HG03103 (cell line): ENCODE results near the gene HOXA7.

Experiments
- ATAC-seq: cut with Tn5 transposase; IDR thresholded peaks from one replicate; pipeline ENCODE4 v1.9.1; 2021; ENCODE audit warnings: low read depth; ENCODE audit not compliant: unreplicated experiment

The HOXA7 gene

DNA sequence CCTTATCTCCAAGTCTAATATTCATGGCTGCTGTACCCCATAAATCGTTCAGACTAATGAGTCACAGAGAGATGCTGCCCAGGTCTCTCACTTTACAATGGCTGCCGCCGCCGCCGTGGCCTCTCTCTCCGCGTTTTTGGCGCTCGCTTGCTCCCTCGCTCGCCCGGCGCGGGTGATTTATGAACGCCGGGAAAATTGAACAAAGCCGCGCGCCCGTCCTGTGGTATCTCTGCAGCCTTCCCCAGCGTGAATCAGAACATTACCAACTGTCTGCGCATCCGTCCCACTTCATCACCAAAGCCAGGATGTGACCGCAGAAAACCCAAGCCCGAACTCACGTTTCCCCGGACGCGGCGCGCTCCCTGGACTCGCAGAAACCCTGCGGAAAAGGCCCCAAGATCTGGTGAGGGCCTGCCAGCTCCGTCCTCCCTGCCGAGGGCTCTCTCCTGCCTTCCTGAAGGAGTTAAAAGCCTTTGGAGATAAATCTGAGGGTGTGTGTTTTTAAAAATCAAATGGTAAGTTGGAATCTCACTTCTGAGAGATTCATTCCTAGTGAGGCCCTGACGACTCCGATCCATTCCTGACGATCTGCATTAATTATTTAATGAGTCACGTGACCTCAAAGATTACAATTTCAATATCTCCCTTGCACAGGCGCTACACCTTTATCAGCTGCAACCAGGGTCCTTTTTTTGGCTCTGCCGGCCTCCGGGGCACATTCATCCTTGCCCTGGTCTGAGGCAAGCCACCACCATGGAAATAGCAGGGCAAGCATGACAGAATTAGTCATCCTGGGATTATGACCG lies 32.2 kb downstream of the HOXA7 start:
- ATAC-seq, result no peak

- ATAC-seq, result no peak
Measured at GRCh38 chr7:27123477-27124053, 32.9 kb downstream of the HOXA7 start.

- ATAC-seq, result no peak
Measured at GRCh38 chr7:27123007-27123476, 33.4 kb downstream of the HOXA7 start.

DNA sequence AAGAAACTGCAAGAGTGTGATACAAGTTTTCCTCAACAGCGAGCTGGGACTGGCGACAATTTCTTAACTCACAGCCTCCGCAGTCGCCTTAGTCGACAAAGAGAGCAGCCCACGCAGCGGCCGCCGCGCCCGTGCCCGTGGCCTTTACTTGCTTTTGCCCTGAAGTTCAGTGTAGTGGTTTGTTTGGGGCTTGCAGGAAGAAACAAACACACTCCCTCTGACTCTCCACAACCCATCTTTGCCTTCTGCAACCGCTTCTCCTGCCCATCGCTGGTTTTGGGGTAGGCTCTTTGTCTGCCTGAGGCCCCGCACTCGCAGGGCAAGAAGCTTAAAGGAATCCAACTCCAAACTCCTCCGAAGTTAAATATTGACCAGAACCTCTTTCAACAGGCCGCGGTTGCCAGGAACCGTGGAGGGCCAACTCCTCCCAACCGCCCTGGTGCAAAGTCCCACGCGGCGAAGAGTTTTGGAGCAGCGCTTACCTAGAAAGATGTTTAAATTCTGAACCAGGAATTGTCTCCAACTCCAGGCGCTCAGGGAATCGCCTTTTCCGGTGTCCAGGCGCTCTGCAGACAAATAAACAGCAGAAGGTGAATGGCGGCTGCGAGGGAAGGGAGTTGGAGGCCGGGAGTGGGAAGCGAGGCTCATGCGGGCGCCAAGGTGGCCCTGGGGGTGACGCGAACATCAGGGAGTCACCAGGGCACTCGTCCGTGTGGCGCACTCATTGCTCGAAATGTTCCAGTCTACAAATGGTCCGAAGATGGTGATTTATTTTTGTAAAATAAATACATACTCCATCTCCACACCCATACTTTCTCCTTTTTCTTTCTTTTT lies 34.2 kb downstream of the HOXA7 start:
- ATAC-seq, result no peak

DNA sequence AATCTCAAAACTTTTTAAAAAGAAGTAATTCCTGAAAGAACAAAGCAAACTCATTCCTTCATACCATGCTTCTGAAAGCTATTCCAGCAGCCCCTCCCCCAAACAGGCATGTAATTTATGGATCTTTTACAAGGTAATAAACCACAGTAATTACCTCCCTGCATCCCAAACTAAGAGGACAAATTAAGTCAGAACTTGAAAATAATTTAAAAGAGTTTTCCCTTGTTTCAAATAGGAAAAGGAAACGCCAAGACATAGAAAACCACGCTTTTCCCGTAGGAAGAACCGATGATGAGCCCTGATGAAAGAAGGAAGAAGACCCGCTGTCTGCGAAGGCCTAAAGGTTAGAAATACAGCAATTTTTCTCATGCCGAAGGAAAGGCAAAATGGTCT lies 34.8 kb downstream of the HOXA7 start:
- no peak for ATAC-seq

DNA sequence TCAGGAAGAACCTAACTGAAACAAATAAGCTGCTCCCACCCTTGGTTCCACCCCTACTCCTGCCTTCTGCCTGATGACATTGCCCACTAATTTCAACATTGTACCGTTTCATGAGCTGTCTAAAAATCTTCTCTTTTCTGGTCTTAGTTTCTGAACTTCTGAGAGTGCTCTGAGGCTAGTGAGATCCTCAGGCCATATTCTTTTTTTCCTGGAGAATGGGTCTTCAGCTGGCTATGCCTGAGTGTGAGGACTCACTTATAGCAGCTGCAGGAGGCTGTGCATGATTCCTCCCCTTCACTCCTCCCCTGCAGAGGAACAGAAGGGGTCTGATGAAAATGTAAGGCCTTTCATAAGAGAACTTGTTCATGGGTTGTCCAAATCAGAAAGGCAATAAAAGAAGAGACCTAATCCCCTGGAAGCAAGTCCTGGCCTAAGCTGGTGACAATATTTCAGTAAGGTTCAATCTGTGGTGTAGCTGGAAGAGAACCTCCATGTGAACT lies 37.0 kb downstream of the HOXA7 start:
- ATAC-seq, result no peak

GRCh38 chr7:27118580-27118979 lies 37.9 kb downstream of the HOXA7 start:
- no peak for ATAC-seq

DNA sequence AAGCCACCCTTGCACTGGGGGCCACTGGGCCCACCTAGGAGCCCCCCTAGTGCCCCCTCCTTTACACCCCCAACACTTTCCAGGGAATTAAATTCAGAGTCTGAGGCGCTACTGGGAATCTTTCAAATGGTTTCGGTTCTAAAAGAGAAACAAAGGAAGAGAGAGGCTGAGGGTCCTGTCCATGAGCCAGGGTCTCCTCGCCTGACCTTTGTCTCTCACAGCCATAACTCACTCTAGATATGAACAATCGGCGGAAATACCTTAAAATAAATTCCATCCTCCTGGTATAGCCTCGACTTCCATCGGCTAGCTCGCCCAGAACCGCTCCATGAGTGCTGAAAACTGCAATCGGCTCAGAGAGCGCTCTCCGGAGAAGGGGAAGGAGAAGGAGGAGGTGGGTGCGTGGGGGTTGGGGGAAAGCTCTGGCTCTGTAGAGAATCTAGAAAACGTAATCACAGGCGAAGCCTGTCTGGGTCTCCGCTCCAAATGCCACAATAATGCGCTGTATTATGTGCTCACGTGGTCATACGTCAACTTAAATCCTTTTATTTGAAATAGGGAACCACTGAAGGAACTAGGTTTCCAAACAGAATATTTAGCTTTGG lies 38.5 kb downstream of the HOXA7 start:
- ATAC-seq, result no peak

GRCh38 chr7:27116962-27117886 lies 39.3 kb downstream of the HOXA7 start:
- no peak for ATAC-seq

GRCh38 chr7:27116031-27116961 lies 40.2 kb downstream of the HOXA7 start:
- ATAC-seq, result no peak

- no peak for ATAC-seq
Measured at GRCh38 chr7:27115221-27116026, 41.1 kb downstream of the HOXA7 start.

GRCh38 chr7:27114881-27115220 lies 41.6 kb downstream of the HOXA7 start:
- ATAC-seq, result no peak

DNA sequence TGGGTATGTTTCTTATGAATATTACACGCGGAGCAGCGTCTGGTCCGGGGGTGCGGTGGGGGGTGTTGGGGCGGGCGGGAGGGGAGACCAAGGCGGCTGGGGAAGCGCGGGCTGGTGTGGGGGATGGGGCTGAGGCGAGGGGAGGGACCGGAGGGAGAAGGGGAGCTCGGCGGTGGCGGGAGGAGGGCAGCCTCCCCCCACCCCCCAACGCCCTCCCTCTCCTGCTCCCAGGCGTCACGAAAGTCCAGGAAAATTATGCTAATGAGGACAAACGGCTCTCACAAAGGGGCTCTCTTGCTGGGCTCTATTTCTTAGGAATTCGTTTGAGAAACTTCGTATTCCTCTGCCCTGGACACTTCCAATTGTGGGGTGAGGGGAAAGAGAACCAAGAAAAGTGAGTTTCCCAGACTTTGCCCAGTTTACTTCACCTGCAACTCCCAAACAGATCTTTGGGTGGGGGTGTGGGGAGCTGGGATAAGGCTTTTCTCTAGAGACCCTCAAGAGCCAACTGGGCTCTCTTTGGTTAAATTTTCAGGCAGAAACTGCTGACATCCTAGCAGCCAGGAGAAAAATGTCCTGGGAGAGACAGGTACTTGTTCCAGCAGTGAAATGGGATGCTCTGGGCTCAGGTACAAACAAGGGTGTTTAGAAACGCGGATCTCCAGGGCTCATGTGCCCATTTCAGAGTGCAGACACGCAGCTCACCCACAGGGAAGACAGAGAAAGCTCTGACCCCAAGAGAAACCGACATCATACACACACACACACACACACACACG lies 42.3 kb downstream of the HOXA7 start:
- ATAC-seq, result no peak

GRCh38 chr7:27112955-27113949 lies 43.2 kb downstream of the HOXA7 start:
- ATAC-seq, result no peak

DNA sequence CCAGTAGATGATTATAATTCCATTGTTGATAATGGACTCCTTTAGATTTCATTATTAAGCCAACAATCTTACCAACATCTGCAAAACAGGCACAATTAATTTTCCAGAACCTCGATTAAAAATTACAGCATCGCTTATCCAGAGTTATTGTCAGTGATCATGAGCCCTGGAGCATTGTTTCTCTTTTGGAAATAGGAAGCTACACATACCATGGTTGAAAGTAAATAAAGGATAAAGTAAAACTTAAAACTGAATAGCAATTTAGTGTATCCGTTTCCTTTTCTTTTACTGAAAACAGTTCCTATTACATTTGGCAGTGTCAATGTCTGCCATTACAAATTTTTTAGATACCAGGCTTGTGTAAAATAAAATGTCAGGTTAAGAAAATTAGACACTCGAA lies 44.1 kb downstream of the HOXA7 start:
- no peak for ATAC-seq

- ATAC-seq, result no peak
Measured at GRCh38 chr7:27111751-27112277, 44.7 kb downstream of the HOXA7 start.
